ENCODE results near the gene STOM.
"Not testable (repeated sequence)": the region's sequence is repeated elsewhere in the genome, so short reads cannot be mapped to it uniquely, and the experiment has no call there.

STOM gene, protein sequence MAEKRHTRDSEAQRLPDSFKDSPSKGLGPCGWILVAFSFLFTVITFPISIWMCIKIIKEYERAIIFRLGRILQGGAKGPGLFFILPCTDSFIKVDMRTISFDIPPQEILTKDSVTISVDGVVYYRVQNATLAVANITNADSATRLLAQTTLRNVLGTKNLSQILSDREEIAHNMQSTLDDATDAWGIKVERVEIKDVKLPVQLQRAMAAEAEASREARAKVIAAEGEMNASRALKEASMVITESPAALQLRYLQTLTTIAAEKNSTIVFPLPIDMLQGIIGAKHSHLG

DNA sequence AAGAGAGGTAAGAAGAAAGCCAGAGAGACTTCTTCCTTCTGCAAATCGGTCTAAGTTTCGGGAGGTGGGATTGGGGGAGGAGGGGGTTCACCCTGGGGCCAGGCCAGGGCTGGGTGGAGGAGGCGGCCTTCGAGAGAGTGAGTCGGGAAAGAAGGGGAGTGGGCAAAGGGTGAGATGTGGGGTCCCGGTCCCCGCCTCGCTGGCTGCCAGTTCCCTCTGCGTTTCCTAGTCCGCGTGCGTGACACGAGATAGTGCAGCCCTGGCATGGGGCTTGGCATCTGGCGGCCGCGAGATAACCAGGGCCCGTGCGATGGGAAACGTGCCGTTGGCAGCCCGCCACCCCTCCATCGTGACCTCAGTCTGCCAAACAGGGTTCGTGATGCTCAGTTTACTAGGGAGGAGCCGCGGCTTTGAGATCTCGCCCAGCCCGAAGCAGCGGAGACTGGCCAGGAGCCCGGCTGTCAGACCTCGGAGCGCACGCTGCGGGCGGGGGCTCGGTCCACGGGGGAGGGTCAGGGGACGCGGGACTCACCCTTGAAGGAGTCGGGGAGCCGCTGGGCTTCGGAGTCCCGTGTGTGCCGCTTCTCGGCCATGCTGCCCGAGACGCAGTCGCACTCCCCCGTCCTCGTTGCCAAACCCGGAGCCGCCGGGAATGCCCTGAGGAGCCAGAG, at the start of gene STOM:
STOM (minus strand) TSS at position 656 of the 671 bp plus-strand sequence; CDS start at position 593, 63 bp downstream.
- intact Hi-C loops (cut with micrococcal nuclease): loop anchor here (5.0 kb wide), 2 partner anchors 32 to 157 kb away; no protein-coding TSS in a partner anchor
- no peaks in the 10 kb centered on the region for H3K27me3 Mint-ChIP-seq
- H3K4me3 Mint-ChIP-seq: peak within 1 kb of the TSS; percentile 91
- H3K36me3 Mint-ChIP-seq (ENCODE audit: low read depth): peaks cover 18% of the 10 kb centered on the region
- H3K27ac Mint-ChIP-seq: peak within 1 kb of the TSS; percentile 95
- H3K4me1 Mint-ChIP-seq (ENCODE audit: low read depth): peaks cover 52% of the 10 kb centered on the region
- no peaks in the 10 kb centered on the region for H3K9me3 Mint-ChIP-seq

DNA sequence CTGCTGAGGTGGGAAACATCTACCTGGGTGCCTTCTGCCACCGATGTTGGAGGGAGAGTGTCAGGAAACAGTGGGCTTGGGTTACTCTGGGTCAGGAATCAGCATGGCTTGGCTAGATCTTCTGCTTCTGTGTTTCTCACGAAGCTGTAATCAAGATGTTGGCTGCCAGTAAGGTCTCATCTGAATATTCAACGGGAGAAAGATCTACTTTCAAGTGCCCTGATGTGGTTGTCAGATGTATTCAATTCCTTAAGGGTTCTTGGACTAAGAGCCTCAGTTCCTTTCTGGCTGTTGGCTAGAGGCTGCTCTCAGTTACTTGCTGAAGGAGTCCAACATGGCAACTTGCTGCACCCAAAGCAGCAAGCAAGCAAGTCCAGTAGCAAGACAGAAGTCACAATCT, 41.9 kb upstream of the STOM start:
- intact Hi-C loops (cut with micrococcal nuclease): no loop called here
- no peaks in the 10 kb centered on the region for H3K27me3 Mint-ChIP-seq
- H3K4me3 Mint-ChIP-seq: no peak overlapping the region
- no peaks in the 10 kb centered on the region for H3K9me3 Mint-ChIP-seq
- no peaks in the 10 kb centered on the region for H3K36me3 Mint-ChIP-seq (ENCODE audit: low read depth)
- no peak overlapping the region for H3K27ac Mint-ChIP-seq
- no peaks in the 10 kb centered on the region for H3K4me1 Mint-ChIP-seq (ENCODE audit: low read depth)

DNA sequence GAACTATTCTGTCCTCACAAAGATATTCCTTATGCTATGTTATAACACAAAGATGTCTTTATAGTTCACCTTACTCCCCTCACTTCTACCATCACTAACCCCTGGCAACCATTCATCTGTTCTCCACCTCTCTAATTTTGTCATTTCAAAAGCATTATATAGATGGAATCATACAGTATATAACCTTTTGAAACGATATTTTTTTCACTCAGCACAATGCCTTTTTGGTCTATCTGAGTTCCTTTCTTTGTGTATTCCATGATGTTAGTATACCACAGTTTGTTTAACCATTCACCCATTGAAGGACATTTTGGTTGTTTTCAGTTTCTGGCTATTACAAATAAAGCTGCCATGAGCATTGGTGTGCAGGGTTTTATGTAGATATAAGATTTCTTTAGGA, 35.8 kb upstream of the STOM start:
- Mint-ChIP-seq H3K4me1 (ENCODE audit: low read depth) (no peaks in the 10 kb centered on the region), H3K9me3 (peaks cover 9% of the 10 kb centered on the region), H3K36me3 (ENCODE audit: low read depth) (no peaks in the 10 kb centered on the region), H3K27me3 (no peaks in the 10 kb centered on the region), H3K27ac (no peak overlapping the region), H3K4me3 (no peak overlapping the region)
- intact Hi-C loops (cut with micrococcal nuclease): loop anchor here (10.0 kb wide), 1 partner anchor 431 kb away; no protein-coding TSS in a partner anchor

DNA sequence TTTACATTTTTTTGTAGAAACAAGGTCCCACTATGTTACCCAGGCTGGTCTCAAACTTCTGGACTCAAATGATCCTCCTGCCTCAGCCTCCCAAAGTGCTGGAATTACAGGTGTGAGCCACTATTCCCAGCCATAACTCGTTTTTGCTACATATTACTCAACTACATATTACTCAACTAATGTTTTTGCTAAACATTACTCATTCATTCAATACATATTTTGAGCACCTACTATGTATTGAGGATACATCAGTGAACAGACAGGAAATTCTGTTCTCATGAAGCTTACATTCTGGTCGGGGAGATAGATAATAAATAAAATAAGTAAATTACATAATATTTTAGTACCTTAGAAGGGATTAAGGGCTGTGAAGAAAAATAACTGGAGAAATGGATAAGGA, 34.9 kb upstream of the STOM start:
- Mint-ChIP-seq H3K27ac (no peak overlapping the region), H3K4me3 (no peak overlapping the region), H3K9me3 (peaks cover 9% of the 10 kb centered on the region), H3K36me3 (ENCODE audit: low read depth) (no peaks in the 10 kb centered on the region), H3K4me1 (ENCODE audit: low read depth) (no peaks in the 10 kb centered on the region), H3K27me3 (no peaks in the 10 kb centered on the region)
- intact Hi-C loops (cut with micrococcal nuclease): loop anchor here (5.0 to 10.0 kb wide), 2 partner anchors 193 to 430 kb away; no protein-coding TSS in a partner anchor

DNA sequence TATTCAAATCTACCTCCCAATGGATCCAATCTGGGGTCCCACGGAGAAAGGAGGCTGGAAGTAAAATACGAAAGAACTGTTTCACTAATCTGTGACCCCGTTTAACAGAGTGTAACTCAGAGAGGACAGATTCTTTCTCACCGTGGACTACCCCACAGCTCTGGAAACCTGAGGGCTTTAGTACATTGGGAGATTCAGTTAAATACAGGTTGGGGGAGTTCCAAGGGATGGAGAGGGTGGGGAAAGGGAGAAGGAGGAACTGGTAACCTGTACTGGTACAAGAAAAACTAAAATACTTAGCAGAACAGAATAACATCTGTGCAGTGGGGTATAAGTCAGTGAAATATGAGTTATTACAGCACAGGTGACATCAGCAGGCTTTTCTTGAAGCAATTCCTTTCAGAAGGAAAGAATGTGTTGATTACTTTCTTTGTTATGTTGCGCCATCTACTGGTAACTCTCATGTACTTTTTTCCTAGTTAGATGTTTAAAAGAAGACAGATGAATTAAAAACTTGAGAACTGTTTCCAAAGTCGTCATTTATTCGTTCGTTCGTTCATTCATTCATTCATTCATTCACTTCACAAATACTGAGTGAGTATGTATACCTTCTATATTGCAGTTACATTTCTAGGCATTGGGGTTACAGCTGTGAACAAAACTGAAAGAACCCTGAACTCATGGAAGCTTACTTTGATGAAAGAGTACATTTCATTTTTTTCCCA, 30.0 kb upstream of the STOM start:
- intact Hi-C loops (cut with micrococcal nuclease): loop anchor here (1.0 to 10.0 kb wide), 3 partner anchors 80 to 425 kb away; no protein-coding TSS in a partner anchor
- no peak overlapping the region for H3K27ac Mint-ChIP-seq

DNA sequence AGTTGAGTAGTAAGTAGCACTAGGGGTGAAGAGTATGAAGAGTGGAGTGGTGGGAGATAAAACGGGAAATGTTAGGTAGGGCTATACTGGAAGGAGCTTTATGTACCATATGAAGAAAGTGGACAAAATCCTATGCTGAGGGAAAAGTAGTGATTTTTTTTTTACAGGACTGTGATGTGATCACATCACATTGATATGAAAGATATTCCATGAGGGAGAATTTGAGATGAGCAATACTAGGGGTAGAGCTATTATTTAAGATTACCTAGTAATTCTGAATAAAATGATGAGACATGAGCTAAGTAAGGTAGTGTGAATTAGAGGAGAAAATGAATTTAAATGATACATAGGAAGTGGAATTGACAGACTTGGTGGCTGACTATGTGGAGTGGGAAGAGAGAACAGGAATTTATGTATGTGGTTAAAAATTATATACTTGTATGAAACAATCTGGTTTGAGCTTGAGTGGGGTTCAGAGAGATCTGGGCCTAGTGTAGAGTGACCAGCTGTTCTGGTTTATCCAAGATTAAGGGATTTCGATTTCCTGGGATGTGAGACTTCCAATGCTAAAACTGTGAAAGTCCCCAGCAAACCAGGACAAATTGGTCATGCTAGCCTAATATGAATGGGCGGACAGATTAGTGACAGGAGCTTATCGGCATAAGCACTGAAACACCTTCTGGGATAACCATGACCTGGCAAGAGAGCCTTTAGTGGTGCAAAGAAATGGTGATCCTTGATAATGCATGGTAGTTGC, 29.3 kb upstream of the STOM start:
- Mint-ChIP-seq H3K4me3 (no peak overlapping the region), H3K9me3 (no peaks in the 10 kb centered on the region), H3K4me1 (ENCODE audit: low read depth) (peaks cover 13% of the 10 kb centered on the region), H3K27ac (no peak overlapping the region), H3K27me3 (no peaks in the 10 kb centered on the region), H3K36me3 (ENCODE audit: low read depth) (no peaks in the 10 kb centered on the region)
- intact Hi-C loops (cut with micrococcal nuclease): no loop called here

More for the DNA sequence above, 30.0 kb upstream of the STOM start:
- Mint-ChIP-seq H3K4me1 (ENCODE audit: low read depth) (peaks cover 6% of the 10 kb centered on the region), H3K9me3 (no peaks in the 10 kb centered on the region), H3K36me3 (ENCODE audit: low read depth) (no peaks in the 10 kb centered on the region), H3K27me3 (no peaks in the 10 kb centered on the region), H3K4me3 (no peak overlapping the region)

DNA sequence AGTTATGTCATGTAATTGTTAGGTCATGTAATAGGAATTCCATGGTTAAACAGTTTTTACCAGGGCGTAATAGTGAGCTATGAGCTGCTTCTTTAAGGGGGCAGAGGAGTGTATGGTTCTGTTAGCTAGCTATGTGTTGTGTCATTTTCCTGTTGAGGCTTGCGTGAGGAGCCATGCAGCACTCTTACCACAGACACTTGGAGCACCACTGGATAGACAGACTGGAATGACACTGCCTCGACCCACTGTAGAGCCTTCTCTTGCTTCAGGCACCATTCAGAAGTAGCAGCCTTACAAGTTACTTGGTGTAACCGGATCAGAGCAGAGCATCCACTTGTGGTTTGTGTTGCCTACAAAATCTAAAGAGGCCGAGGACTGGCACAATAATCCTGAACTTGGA, 28.3 kb upstream of the STOM start:
- Mint-ChIP-seq H3K27me3 (no peaks in the 10 kb centered on the region), H3K4me3 (no peak overlapping the region), H3K36me3 (ENCODE audit: low read depth) (no peaks in the 10 kb centered on the region), H3K4me1 (ENCODE audit: low read depth) (peaks cover 23% of the 10 kb centered on the region), H3K9me3 (no peaks in the 10 kb centered on the region), H3K27ac (no peak overlapping the region)
- intact Hi-C loops (cut with micrococcal nuclease): no loop called here

DNA sequence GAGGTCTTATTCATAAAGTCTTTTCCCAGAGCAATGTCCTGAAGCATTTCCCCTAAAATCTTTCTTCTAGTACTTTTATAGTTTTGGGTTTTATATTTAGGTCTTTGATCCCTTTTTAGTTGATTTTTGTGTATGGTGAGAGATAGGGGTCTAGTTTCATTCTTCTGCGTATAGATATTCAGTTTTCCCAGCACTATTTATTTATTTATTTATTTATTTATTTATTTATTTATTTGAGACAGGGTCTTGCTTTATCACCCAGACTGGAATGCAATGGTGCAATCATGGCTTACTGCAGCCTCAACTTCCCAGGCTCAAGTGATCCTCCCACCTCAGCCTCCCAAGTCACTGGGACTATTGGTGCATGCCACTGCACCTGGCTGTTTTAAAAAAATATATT, 27.2 kb upstream of the STOM start:
- peaks cover 34% of the 10 kb centered on the region for H3K4me1 Mint-ChIP-seq (ENCODE audit: low read depth)
- intact Hi-C loops (cut with micrococcal nuclease); H3K27me3 Mint-ChIP-seq; H3K9me3 Mint-ChIP-seq; H3K27ac Mint-ChIP-seq; H3K36me3 Mint-ChIP-seq (ENCODE audit: low read depth); H3K4me3 Mint-ChIP-seq: not testable (repeated sequence)

DNA sequence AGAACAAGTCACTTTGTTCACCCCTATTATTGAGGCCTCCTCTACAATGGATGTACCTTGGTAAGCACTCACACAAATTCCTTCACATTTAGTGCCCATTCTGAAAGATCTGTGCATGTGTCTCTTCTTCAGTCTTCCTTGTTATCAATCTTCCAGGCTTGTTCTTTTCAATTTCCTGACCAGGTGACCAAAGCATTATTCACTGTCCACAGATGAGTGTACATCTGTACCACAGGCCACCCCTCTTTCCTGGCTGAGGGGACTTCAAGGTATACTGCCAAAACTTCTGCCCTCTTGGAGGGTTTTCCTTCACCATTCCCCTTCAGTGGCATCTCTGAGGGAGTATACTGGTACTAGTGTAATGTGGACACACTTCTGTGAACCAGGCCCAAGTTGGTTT, 25.5 kb upstream of the STOM start:
- intact Hi-C loops (cut with micrococcal nuclease): no loop called here
- Mint-ChIP-seq H3K4me1 (ENCODE audit: low read depth) (peaks cover 36% of the 10 kb centered on the region), H3K27ac (no peak overlapping the region)

DNA sequence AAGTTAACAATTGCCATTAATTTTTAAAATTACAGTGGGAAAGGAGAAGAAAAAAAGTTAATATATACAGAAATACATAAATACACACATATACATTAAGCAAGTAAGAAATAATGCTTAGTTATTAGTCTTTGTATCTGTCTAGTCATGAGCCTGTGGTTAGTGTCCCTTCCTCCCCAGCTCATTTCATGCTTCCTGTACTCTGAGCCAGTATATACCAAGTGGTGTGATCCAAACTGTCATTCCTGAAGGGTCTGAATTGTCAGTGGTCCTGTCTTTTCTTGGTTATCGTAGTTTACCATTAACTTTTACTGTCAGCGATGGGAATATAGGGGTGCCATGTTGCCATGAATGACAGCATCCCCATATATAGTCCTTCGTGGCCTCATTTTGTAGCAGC, 24.2 kb upstream of the STOM start:
- H3K4me1 Mint-ChIP-seq (ENCODE audit: low read depth): peaks cover 36% of the 10 kb centered on the region
- no peaks in the 10 kb centered on the region for H3K27me3 Mint-ChIP-seq
- intact Hi-C loops (cut with micrococcal nuclease): no loop called here
- H3K36me3 Mint-ChIP-seq (ENCODE audit: low read depth): no peaks in the 10 kb centered on the region
- H3K9me3 Mint-ChIP-seq: no peaks in the 10 kb centered on the region
- H3K27ac Mint-ChIP-seq: peak overlapping the region; percentile 41
- no peak overlapping the region for H3K4me3 Mint-ChIP-seq

More for the DNA sequence above, 25.5 kb upstream of the STOM start:
- H3K27me3 Mint-ChIP-seq: no peaks in the 10 kb centered on the region
- no peak overlapping the region for H3K4me3 Mint-ChIP-seq
- H3K9me3 Mint-ChIP-seq: no peaks in the 10 kb centered on the region
- no peaks in the 10 kb centered on the region for H3K36me3 Mint-ChIP-seq (ENCODE audit: low read depth)

DNA sequence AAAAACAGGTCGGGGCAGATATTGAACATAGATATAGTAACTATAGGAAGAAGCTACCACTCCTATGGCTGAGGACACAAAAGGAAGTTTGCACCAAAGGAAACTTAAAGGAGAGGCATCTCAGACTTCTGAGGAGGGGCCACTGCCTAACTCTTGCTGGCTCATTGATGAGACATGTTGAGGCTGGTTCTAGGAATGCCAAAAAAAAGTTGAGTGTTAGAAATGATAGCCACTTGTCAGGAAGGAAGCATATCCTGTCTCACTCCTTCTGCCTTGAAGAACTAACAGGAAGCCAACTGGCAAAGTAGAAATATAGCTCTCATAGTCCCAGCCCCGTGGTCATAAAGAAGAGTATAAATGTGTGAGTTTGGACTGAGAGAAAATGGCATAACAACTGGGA, 23.3 kb upstream of the STOM start:
- H3K4me3 Mint-ChIP-seq: no peak overlapping the region
- H3K36me3 Mint-ChIP-seq (ENCODE audit: low read depth): no peaks in the 10 kb centered on the region
- no peaks in the 10 kb centered on the region for H3K27me3 Mint-ChIP-seq
- intact Hi-C loops (cut with micrococcal nuclease): no loop called here
- H3K27ac Mint-ChIP-seq: peak overlapping the region; percentile 57
- H3K4me1 Mint-ChIP-seq (ENCODE audit: low read depth): peaks cover 36% of the 10 kb centered on the region
- no peaks in the 10 kb centered on the region for H3K9me3 Mint-ChIP-seq

DNA sequence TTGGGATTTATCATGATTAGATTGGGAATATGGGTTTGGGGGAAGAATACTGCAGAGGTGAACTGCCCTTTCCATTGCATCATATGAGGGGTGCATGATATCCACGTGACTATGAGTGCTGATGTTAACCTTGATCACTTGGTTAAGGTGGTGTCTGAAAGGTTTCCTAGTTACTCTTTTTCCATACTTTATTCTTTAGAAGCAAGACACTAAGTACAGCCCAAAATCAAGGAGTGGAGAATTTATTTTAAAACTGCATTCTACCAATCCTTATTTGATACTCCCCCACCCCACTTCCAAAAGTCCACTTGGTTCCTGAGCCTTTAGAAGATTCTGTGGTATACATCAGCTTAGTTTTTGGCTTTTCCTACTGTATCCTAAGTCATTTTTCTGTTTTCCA, 20.3 kb upstream of the STOM start:
- Mint-ChIP-seq H3K4me1 (ENCODE audit: low read depth) (peaks cover 33% of the 10 kb centered on the region), H3K27ac (no peak overlapping the region), H3K9me3 (no peaks in the 10 kb centered on the region), H3K27me3 (no peaks in the 10 kb centered on the region), H3K4me3 (no peak overlapping the region), H3K36me3 (ENCODE audit: low read depth) (no peaks in the 10 kb centered on the region)
- intact Hi-C loops (cut with micrococcal nuclease): no loop called here

DNA sequence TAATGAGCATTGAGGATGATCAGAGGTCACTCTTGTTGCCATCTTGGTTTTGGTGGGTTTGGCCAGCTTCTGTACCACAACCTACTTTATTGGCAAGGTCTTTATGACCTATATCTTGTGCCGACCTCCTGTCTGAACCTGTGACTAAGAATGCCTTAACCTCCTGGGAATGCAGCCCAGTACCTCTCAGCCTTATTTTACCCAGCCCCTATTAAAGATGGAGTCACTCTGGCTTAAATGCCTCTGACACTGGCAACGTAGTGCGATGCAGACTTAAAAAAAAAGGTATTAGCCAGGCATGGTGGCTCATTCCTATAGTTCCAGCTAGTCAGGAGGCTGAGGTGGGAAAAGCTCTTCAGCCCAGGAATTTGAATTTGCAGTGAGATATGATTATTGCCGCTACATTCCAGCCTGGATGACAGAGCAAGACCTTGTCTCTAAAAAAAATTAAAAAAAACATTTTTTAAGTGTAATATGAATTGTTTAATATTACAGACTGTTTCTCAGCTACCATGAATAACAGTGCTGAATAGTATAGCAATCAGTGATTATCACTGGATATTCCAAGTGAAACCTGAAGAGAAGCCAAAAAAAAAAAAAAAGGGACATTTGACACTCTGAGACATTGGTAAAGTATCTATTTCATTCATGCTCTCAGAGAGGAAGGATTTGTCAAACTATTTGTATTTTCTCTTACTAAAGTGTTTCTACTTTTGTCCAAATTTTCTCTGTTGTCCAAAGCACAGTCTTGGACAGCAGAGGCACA, 18.3 kb upstream of the STOM start:
- H3K27ac Mint-ChIP-seq: no peak overlapping the region
- peaks cover 18% of the 10 kb centered on the region for H3K4me1 Mint-ChIP-seq (ENCODE audit: low read depth)
- intact Hi-C loops (cut with micrococcal nuclease): no loop called here
- H3K36me3 Mint-ChIP-seq (ENCODE audit: low read depth): no peaks in the 10 kb centered on the region
- H3K27me3 Mint-ChIP-seq: no peaks in the 10 kb centered on the region
- no peaks in the 10 kb centered on the region for H3K9me3 Mint-ChIP-seq
- no peak overlapping the region for H3K4me3 Mint-ChIP-seq

Data from dendritic cell treated with granulocyte-macrophage colony-stimulating factor and Interleukin-4, amounts not matched to agents 40 ng/mL and 50 ng/mL, for 4 days (primary cell).